Vagina (tissue), 2 donors: ENCODE data around the gene CHIT1. TPM values are rescaled to one million over a fixed set of nuclear protein-coding genes. Genes with fewer than 3 reads are reported as not detected.
"Not testable (repeated sequence)": the region's sequence is repeated elsewhere in the genome, so short reads cannot be mapped to it uniquely, and the experiment has no call there.

Experiments
- DNase-seq, 2 donors: peaks; one replicate each; pipeline ENCODE4 v3.0.0-alpha.2; 2017; ENCODE audit errors: extremely low spot score in 2 of 2
- H3K27ac ChIP-seq: fragments of 200-600 bp; sonication (generic); one replicate; pipeline ENCODE4 v1.5.1; 2019
- H3K27me3 ChIP-seq: fragments of 200-600 bp; sonication (generic); one replicate; pipeline ENCODE4 v1.5.1; 2019
- H3K36me3 ChIP-seq, 2 donors: fragments of 200-600 bp; sonication (generic); one replicate each; pipeline ENCODE4 v1.5.1; 2017 to 2019
- H3K4me1 ChIP-seq: fragments of 200-600 bp; sonication (generic); one replicate; pipeline ENCODE4 v1.5.1; 2019
- H3K4me3 ChIP-seq, 2 donors: fragments of 200-600 bp; sonication (generic); 1 replicate in 1 of 2; 2 replicates in 1 of 2; pipeline ENCODE4 v1.5.1; 2016 to 2019
- H3K9me3 ChIP-seq: fragments of 200-600 bp; sonication (generic); one replicate; pipeline ENCODE4 v1.5.1; 2019
- POLR2A ChIP-seq, 2 donors: fragments of 450-650 bp; IDR thresholded peaks; one replicate each; pipeline ENCODE4 v1.6.1; 2017; ENCODE audit warnings: antibody characterized with exemption in 2 of 2, mild to moderate bottlenecking in 2 of 2, moderate library complexity in 2 of 2
- POLR2AphosphoS5 ChIP-seq, 2 donors: sonication (generic); formaldehyde crosslinking; IDR thresholded peaks; one replicate each; pipeline ENCODE4 v1.9.0; 2017; ENCODE audit warnings: antibody characterized with exemption in 2 of 2, mild to moderate bottlenecking in 2 of 2, low read depth in 1 of 2; ENCODE audit not compliant: insufficient read depth in 1 of 2
- intact Hi-C: fragments of 100-400 bp; cut with DNase I; formaldehyde crosslinking; loops from one replicate; pipeline ENCODE4 v1.15.1; 2023
- total RNA-seq: library from RNA; depleted of rRNA; stranded (reverse); fragments of >200 nt; gene quantifications from one replicate; pipeline ENCODE4 v1.2.3, GENCODE V29; 2016
- TF ChIP-seq, protein P1 (sequence below), 3 experiments: fragments of 450-650 bp in 2 of 3; fragments of 200-600 bp in 1 of 3; sonication (generic) in 1 of 3; IDR thresholded peaks; one replicate each; pipeline ENCODE4 v1.5.1; 2017 to 2019; ENCODE audit warnings: antibody characterized with exemption in 3 of 3, mild to moderate bottlenecking in 2 of 3, moderate library complexity in 2 of 3

CHIT1 gene
- total RNA-seq, 1 donor from 2014 or later = not detected

GRCh38 chr1:203269654-203270020 is 40.2 kb upstream of the CHIT1 start:
- TF ChIP-seq, protein P1, sequence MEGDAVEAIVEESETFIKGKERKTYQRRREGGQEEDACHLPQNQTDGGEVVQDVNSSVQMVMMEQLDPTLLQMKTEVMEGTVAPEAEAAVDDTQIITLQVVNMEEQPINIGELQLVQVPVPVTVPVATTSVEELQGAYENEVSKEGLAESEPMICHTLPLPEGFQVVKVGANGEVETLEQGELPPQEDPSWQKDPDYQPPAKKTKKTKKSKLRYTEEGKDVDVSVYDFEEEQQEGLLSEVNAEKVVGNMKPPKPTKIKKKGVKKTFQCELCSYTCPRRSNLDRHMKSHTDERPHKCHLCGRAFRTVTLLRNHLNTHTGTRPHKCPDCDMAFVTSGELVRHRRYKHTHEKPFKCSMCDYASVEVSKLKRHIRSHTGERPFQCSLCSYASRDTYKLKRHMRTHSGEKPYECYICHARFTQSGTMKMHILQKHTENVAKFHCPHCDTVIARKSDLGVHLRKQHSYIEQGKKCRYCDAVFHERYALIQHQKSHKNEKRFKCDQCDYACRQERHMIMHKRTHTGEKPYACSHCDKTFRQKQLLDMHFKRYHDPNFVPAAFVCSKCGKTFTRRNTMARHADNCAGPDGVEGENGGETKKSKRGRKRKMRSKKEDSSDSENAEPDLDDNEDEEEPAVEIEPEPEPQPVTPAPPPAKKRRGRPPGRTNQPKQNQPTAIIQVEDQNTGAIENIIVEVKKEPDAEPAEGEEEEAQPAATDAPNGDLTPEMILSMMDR (IDR thresholded peaks at IDR 0.05) = no peak
- TF ChIP-seq POLR2A (IDR thresholded peaks at IDR 0.05) (no peak), POLR2AphosphoS5 (IDR thresholded peaks at IDR 0.05; ENCODE audit: insufficient read depth in 1 of 2, low read depth in 1 of 2) (no peak)
- Histone ChIP-seq H3K27me3 (no peaks in the 10 kb centered on the region), H3K27ac (no peak overlapping the region), H3K4me3 (no peak overlapping the region), H3K36me3 (no peaks in the 10 kb centered on the region), H3K4me1 (peaks cover 32% of the 10 kb centered on the region), H3K9me3 (no peaks in the 10 kb centered on the region)
- intact Hi-C loops = loop anchor here (5.0 kb wide), 2 partner anchors 38 to 58 kb away; partner anchors contain the start of gene BTG2
- DNase-seq = no peak

DNA sequence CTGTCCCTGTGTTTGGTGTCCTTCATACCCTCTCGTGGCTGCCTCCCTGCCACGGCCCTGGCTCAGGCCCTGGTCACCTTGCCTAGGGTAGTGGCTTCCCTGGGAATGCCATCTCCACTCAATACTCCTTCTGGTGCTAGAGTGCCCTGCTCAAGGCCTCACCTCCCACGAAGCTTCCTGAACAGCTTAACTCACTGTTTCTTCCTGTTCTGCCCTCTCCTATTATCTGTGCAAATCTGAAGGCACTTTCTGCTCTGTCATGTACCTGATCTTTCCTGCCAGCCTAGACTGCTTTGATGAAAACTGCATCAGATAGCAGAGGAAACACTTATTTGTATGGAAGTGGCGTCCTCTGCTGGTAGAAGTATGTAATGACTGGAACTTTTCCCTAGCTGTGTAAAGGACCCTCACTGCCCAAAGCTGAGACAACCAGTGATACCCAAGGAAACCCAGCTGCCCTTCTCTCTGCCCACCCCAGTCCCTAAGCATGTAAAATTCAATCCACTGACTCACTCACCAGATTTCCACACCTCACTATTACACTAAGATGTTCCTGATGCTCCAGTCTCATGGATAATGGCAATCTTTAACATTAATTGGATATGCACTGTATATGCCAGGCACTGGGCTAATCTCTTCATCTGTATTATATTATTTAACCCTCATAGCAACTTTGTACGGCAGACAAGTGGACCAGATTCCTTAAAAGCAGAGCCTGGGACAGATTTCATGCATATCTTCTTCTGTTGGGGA is 39.6 kb upstream of the CHIT1 start:
- DNase-seq = no peak
- Histone ChIP-seq H3K27ac (peak overlapping the region; percentile 2), H3K27me3 (no peaks in the 10 kb centered on the region), H3K9me3 (no peaks in the 10 kb centered on the region), H3K36me3 (no peaks in the 10 kb centered on the region), H3K4me1 (peaks cover 26% of the 10 kb centered on the region), H3K4me3 (no peak overlapping the region)
- no peak for TF ChIP-seq POLR2A (IDR thresholded peaks at IDR 0.05)
- TF ChIP-seq POLR2AphosphoS5 (IDR thresholded peaks at IDR 0.05; ENCODE audit: insufficient read depth in 1 of 2, low read depth in 1 of 2) = peak in 1 of 2 donors; percentile 59
- TF ChIP-seq, protein P1 (IDR thresholded peaks at IDR 0.05) = peak; percentile 81 to 95 (median 85)
- intact Hi-C loops = no loop called here

DNA sequence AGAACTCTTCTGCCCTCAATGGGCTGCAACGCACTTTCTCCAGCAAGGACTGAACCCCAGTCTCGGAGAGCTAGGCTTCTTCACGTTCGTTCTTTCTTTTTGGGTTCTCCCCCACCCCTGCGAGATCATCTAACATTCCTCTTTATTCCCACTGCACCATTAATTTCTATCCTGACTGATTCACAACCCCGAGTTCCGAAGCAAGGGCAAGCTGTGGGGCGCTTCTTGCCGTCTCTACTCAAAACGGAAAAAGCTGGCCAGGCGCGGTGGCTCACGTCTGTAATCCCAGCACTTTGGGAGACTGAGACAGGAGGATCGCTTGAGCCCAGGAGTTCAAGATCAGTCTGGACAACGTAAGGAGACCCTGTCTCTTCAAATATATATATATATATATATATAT is 38.4 kb upstream of the CHIT1 start:
- peak overlapping the region; percentile 92 for H3K27ac ChIP-seq
- H3K9me3 ChIP-seq = no peaks in the 10 kb centered on the region
- H3K4me3 ChIP-seq = peak overlapping the region; percentile 50 to 52
- H3K4me1 ChIP-seq = peaks cover 16% of the 10 kb centered on the region
- TF ChIP-seq POLR2AphosphoS5 (IDR thresholded peaks at IDR 0.05; ENCODE audit: insufficient read depth in 1 of 2, low read depth in 1 of 2) (no peak), POLR2A (IDR thresholded peaks at IDR 0.05) (no peak)
- TF ChIP-seq, protein P1 (IDR thresholded peaks at IDR 0.05) = no peak
- no peak for DNase-seq
- intact Hi-C loops = no loop called here
- H3K36me3 ChIP-seq = no peaks in the 10 kb centered on the region
- H3K27me3 ChIP-seq = no peaks in the 10 kb centered on the region

GRCh38 chr1:203267347-203267846 is 37.9 kb upstream of the CHIT1 start:
- H3K27ac ChIP-seq = peak overlapping the region; percentile 92
- intact Hi-C loops = no loop called here

DNA sequence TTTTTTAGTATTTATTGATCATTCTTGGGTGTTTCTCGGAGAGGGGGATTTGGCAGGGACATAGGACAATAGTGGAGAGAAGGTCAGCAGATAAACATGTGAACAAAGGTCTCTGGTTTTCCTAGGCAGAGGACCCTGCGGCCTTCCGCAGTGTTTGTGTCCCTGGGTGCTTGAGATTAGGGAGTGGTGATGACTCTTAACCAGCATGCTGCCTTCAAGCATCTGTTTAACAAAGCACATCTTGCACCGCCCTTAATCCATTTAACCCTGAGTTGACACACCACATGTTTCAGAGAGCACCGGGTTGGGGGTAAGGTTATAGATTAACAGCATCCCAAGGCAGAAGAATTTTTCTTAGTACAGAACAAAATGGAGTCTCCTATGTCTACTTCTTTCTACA is 36.7 kb upstream of the CHIT1 start:
- H3K4me1 ChIP-seq, intact Hi-C loops, H3K9me3 ChIP-seq, H3K27me3 ChIP-seq, DNase-seq, H3K36me3 ChIP-seq, H3K4me3 ChIP-seq, H3K27ac ChIP-seq: not testable (repeated sequence)

More at GRCh38 chr1:203267347-203267846, 37.9 kb upstream of the CHIT1 start:
- no peaks in the 10 kb centered on the region for H3K36me3 ChIP-seq
- H3K9me3 ChIP-seq = no peaks in the 10 kb centered on the region
- H3K4me3 ChIP-seq = peak overlapping the region; percentile 50 to 52
- DNase-seq = peak in 1 of 2 donors; percentile 88
- no peak for TF ChIP-seq POLR2A (IDR thresholded peaks at IDR 0.05)
- TF ChIP-seq, protein P1 (IDR thresholded peaks at IDR 0.05) = peak; percentile 85 to 95 (median 90)
- peak; percentile 57 to 74 for TF ChIP-seq POLR2AphosphoS5 (IDR thresholded peaks at IDR 0.05; ENCODE audit: insufficient read depth in 1 of 2, low read depth in 1 of 2)
- H3K27me3 ChIP-seq = no peaks in the 10 kb centered on the region
- peaks cover 11% of the 10 kb centered on the region for H3K4me1 ChIP-seq
